Upper lobe of left lung (tissue), 6 donors: ENCODE measurements around the gene SEC16A. TPM values are rescaled to one million over a fixed set of nuclear protein-coding genes. Genes with fewer than 3 reads are reported as not detected.

Source experiments
- ATAC-seq, 2 donors: fragments of 200-7000 bp; cut with Tn5 transposase; one replicate each; pipeline ENCODE4 v1.9.1; 2022; ENCODE audit warnings: mild to moderate bottlenecking in 2 of 2, moderate library complexity in 2 of 2; ENCODE audit not compliant: low FRiP score in 2 of 2
- DNase-seq, 2 donors: peaks; one replicate each; pipeline ENCODE4 v3.0.0-alpha.2; 2019 to 2020
- H3K27ac ChIP-seq, 4 donors: fragments of 200-600 bp; sonication (generic); one replicate each; pipeline ENCODE4 v1.5.1; 2016 to 2019
- H3K27me3 ChIP-seq, 4 donors: fragments of 200-600 bp; sonication (generic); one replicate each; pipeline ENCODE4 v1.5.1; 2017 to 2019
- H3K36me3 ChIP-seq, 4 donors: fragments of 200-600 bp; sonication (generic); one replicate each; pipeline ENCODE4 v1.5.1; 2016 to 2019
- H3K4me1 ChIP-seq, 4 donors: fragments of 200-600 bp; sonication (generic); one replicate each; pipeline ENCODE4 v1.5.1; 2018 to 2019
- H3K4me3 ChIP-seq, 4 donors: fragments of 200-600 bp; sonication (generic); one replicate each; pipeline ENCODE4 v1.5.1; 2017 to 2019; ENCODE audit warnings: mild to moderate bottlenecking in 2 of 4, moderate library complexity in 1 of 4
- H3K9me3 ChIP-seq, 4 donors: fragments of 200-600 bp; sonication (generic); one replicate each; pipeline ENCODE4 v1.5.1; 2018 to 2019
- EP300 ChIP-seq, 4 donors: sonication (generic); formaldehyde crosslinking; IDR thresholded peaks; one replicate each; pipeline ENCODE4 v1.5.1; 2017; ENCODE audit warnings: antibody characterized with exemption in 4 of 4, control low read depth in 2 of 4
- POLR2A ChIP-seq, 4 donors: fragments of 450-650 bp; IDR thresholded peaks; one replicate each; pipeline ENCODE4 v1.5.1; 2016 to 2017; ENCODE audit warnings: antibody characterized with exemption in 4 of 4, mild to moderate bottlenecking in 2 of 4
- POLR2AphosphoS5 ChIP-seq, 2 donors: sonication (generic); formaldehyde crosslinking; IDR thresholded peaks; one replicate each; pipeline ENCODE4 v1.5.1; 2017; ENCODE audit warnings: antibody characterized with exemption in 2 of 2
- WGBS, 2 donors: methylation state at CpG; one replicate each; pipeline ENCODE4 v1.1.5; 2017 to 2018; 5-methylcytosine and 5-hydroxymethylcytosine counted together
- total RNA-seq, 6 donors: library from RNA; depleted of rRNA in 4 of 6; stranded (reverse); fragments of >200 nt in 4 of 6; gene quantifications; one replicate each; pipeline versions ENCODE4 v1.1.0 to v1.2.1, GENCODE V29; 2016 to 2021
- TF ChIP-seq, protein P1 (sequence below), 6 experiments: fragments of 450-650 bp in 4 of 6; fragments of 200-600 bp in 2 of 6; sonication (generic) in 2 of 6; IDR thresholded peaks; one replicate each; pipeline ENCODE4 v1.5.1; 2016 to 2019; ENCODE audit warnings: antibody characterized with exemption in 6 of 6
- donor health status: DM: no; HTN: no; CAD: no; lungs with moderate emphysema.
- donor health status: DM: no; HTN: yes; CAD: no; lungs with severe emphysema.

Gene SEC16A
- 10 to 100 TPM; 64.1 to 89.1 (median 72.1) TPM for total RNA-seq

GRCh38 chr9:136482793-136483588 is at the start of gene SEC16A:
Gene SEC16A (minus strand): TSS chr9:136483040. CDS start chr9:136477615, 5,425 bp downstream.
- Histone ChIP-seq H3K27me3 (no peaks in the 10 kb centered on the region), H3K4me1 (peaks cover 24 to 44% (median 30%) of the 10 kb centered on the region in 4 donors), H3K9me3 (no peaks in the 10 kb centered on the region), H3K4me3 (peak within 1 kb of the TSS; percentile 65 to 100 (median 92)), H3K36me3 (peaks cover 0 to 13% (median 3%) of the 10 kb centered on the region in 4 donors), H3K27ac (peak within 1 kb of the TSS; percentile 97 to 100 (median 99))
- DNase-seq (peak; percentile 99 to 100), ATAC-seq (peak; percentile 91 to 96)
- peak in 1 of 4 donors; percentile 7 for TF ChIP-seq EP300 (IDR thresholded peaks at IDR 0.05)
- peak; percentile 94 to 96 for TF ChIP-seq POLR2AphosphoS5 (IDR thresholded peaks at IDR 0.05)
- TF ChIP-seq POLR2A (IDR thresholded peaks at IDR 0.05): peak in 3 of 4 donors; percentile 77 to 98 (median 93)
- TF ChIP-seq, protein P1, sequence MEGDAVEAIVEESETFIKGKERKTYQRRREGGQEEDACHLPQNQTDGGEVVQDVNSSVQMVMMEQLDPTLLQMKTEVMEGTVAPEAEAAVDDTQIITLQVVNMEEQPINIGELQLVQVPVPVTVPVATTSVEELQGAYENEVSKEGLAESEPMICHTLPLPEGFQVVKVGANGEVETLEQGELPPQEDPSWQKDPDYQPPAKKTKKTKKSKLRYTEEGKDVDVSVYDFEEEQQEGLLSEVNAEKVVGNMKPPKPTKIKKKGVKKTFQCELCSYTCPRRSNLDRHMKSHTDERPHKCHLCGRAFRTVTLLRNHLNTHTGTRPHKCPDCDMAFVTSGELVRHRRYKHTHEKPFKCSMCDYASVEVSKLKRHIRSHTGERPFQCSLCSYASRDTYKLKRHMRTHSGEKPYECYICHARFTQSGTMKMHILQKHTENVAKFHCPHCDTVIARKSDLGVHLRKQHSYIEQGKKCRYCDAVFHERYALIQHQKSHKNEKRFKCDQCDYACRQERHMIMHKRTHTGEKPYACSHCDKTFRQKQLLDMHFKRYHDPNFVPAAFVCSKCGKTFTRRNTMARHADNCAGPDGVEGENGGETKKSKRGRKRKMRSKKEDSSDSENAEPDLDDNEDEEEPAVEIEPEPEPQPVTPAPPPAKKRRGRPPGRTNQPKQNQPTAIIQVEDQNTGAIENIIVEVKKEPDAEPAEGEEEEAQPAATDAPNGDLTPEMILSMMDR (IDR thresholded peaks at IDR 0.05): peak in 1 of 6 experiments; percentile 5
- WGBS, 2 donors: 0 to 1% methylated on average over 7 to 58 of the region's 109 CpGs

DNA sequence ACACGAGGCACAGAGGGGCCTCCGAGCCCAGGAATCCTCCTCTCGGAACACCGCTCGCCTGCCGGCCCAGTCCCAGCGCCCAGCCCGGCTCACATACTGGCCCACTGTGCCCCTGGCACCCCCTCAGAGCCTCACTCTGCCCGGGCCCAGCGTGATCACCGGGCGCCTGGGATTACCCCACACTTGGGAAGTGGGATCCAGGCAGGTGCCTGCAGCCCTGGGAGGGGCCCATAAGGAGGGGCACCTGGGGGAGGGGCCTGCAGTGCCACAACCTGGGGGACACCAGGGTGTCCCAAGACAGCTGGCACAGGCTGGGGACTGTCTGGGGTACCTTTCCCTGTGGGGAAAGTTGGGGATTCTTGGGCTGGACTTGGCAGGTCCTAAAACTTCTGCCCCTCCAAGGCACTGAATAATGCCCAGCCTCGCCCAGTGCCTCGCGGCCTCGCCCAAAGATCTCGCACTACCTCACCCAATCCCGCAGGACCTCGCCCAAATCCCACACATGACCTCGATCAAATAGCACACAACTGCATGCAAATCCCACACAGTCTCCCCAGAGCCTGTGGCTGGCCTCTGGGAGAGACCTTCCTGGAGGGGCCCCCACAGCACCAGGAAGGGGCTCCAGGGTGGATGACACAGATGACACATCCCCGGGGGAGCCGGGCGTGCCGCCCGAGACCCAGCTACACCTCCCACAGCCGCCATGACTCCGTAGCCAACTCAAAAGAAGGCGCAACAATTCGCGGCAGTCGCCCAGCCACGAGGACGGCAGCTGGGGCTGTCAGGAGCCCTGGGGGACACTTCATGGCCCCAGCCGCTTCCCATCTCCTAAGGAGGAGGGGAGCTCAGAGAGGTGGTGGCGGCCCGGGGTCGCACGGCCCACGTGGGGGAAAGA is 49.3 kb upstream of the SEC16A start:
- TF ChIP-seq POLR2AphosphoS5 (IDR thresholded peaks at IDR 0.05): peak in 1 of 2 donors; percentile 13
- TF ChIP-seq, protein P1 (IDR thresholded peaks at IDR 0.05): no peak
- no peaks in the 10 kb centered on the region for H3K9me3 ChIP-seq
- H3K27me3 ChIP-seq: no peaks in the 10 kb centered on the region
- H3K27ac ChIP-seq: peak overlapping the region; percentile 83 to 86 (median 84)
- DNase-seq (peak in 1 of 2 donors; percentile 82), ATAC-seq (no peak)
- 70 to 72% methylated on average over 20 to 39 of the region's 39 CpGs for WGBS, 2 donors
- peak overlapping the region in 1 of 4 donors; percentile 0 for H3K4me3 ChIP-seq
- H3K4me1 ChIP-seq: peaks cover 91 to 95% (median 93%) of the 10 kb centered on the region in 4 donors
- H3K36me3 ChIP-seq: peaks cover 0 to 12% (median 7%) of the 10 kb centered on the region in 4 donors

GRCh38 chr9:136531186-136531903 is 48.5 kb upstream of the SEC16A start:
- peaks cover 0 to 6% (median 2%) of the 10 kb centered on the region in 4 donors for H3K36me3 ChIP-seq
- no peaks in the 10 kb centered on the region for H3K9me3 ChIP-seq
- DNase-seq (no peak), ATAC-seq (no peak)
- H3K4me1 ChIP-seq: peaks cover 87 to 95% (median 93%) of the 10 kb centered on the region in 4 donors
- no peak for TF ChIP-seq EP300 (IDR thresholded peaks at IDR 0.05)
- WGBS, 2 donors: 77 to 81% methylated on average over 21 to 37 of the region's 37 CpGs
- H3K27ac ChIP-seq: peak overlapping the region; percentile 83 to 86 (median 84)
- no peak overlapping the region for H3K4me3 ChIP-seq
- H3K27me3 ChIP-seq: no peaks in the 10 kb centered on the region

- DNase-seq: peak in 1 of 2 donors; percentile 66
- peak overlapping the region; percentile 83 to 86 (median 84) for H3K27ac ChIP-seq
- no peaks in the 10 kb centered on the region for H3K27me3 ChIP-seq
- H3K9me3 ChIP-seq: no peaks in the 10 kb centered on the region
- H3K4me3 ChIP-seq: peak overlapping the region in 1 of 4 donors; percentile 4
- 43 to 46% methylated on average over 9 to 12 of the region's 20 CpGs for WGBS, 2 donors
- H3K36me3 ChIP-seq: peaks cover 0 to 6% (median 2%) of the 10 kb centered on the region in 4 donors
- no peak for ATAC-seq
- TF ChIP-seq POLR2AphosphoS5 (IDR thresholded peaks at IDR 0.05) (no peak), EP300 (IDR thresholded peaks at IDR 0.05) (no peak), POLR2A (IDR thresholded peaks at IDR 0.05) (no peak)
- TF ChIP-seq, protein P1 (IDR thresholded peaks at IDR 0.05): no peak
- peaks cover 89 to 96% (median 94%) of the 10 kb centered on the region in 4 donors for H3K4me1 ChIP-seq
Observed at GRCh38 chr9:136530461-136531089, 47.7 kb upstream of the SEC16A start.
